GM12878 (cell line): Measurements from ENCODE around the gene LNX2. TPM values are rescaled to one million over a fixed set of nuclear protein-coding genes. Genes with fewer than 3 reads are reported as not detected.

Source experiments
- ATAC-seq: fragments of 200-7000 bp; cut with Tn5 transposase; 3 replicates; pipeline ENCODE4 v1.9.1; 2020; ENCODE audit warnings: mild to moderate bottlenecking, moderate library complexity
- BruUV-seq: library from RNA; stranded (reverse); fragments of 400-500 nt; replicated peaks from 2 replicates; lab custom pipeline; 2021; lab: Mats Ljungman, UMichigan
- CTCF ChIA-PET: fragments of 300-600 bp; sonication (Branson Sonifier 250); formaldehyde crosslinking; extraction: SDS; loops from one replicate; lab custom pipeline; 2021; ENCODE audit warnings: inconsistent platforms; lab: Yijun Ruan, JAX
- POLR2A ChIA-PET: fragments of 350-600 bp; formaldehyde crosslinking; extraction: SDS; loops from one replicate; lab custom pipeline; 2021; ENCODE audit warnings: inconsistent platforms; lab: Charles Lee
- RAD21 ChIA-PET: fragments of 300-600 bp; sonication (Branson Sonifier 250); formaldehyde crosslinking; loops from one replicate; lab custom pipeline; 2023; ENCODE audit warnings: antibody characterized with exemption; ENCODE audit not compliant: unreplicated experiment; lab: Charles Lee
- SMC1A ChIA-PET: fragments of 300-600 bp; sonication (Branson Sonifier 250); formaldehyde crosslinking; loops from one replicate; lab custom pipeline; 2023; ENCODE audit not compliant: unreplicated experiment, uncharacterized antibody; lab: Charles Lee
- DNase-seq: peaks from one replicate; pipeline ENCODE4 v3.0.0-alpha.2; 2011; ENCODE audit warnings: low read depth, low spot score
- FAIRE-seq: peaks from 3 replicates; lab custom pipeline; 2011; peaks lifted over from hg19 to GRCh38; lab: Jason Lieb, UNC
- H2AFZ ChIP-seq: 2 replicates; pipeline ENCODE4 v1.6.0; 2011; ENCODE audit warnings: low read depth, low read length, control low read depth; ENCODE audit not compliant: control insufficient read depth
- H3K27ac ChIP-seq: 2 replicates; pipeline ENCODE4 v1.5.1; 2011; ENCODE audit warnings: control low read depth; ENCODE audit not compliant: control insufficient read depth, insufficient read depth
- H3K27me3 ChIP-seq, 2 experiments: replicated peaks in 1 of 2; 2 replicates each; pipeline versions ENCODE4 v1.6.0 to v1.6.1; 2011; ENCODE audit warnings: low read length in 1 of 2; ENCODE audit not compliant: control insufficient read depth in 2 of 2, insufficient read depth in 2 of 2
- H3K36me3 ChIP-seq, 2 experiments: 2 replicates each; pipeline ENCODE4 v1.5.1; 2011; ENCODE audit warnings: low read length in 1 of 2; ENCODE audit not compliant: control insufficient read depth in 2 of 2, insufficient read depth in 2 of 2
- H3K4me1 ChIP-seq: 2 replicates; pipeline ENCODE4 v1.6.1; 2011; ENCODE audit warnings: mild to moderate bottlenecking, low read length, moderate library complexity, mixed read lengths; ENCODE audit not compliant: control insufficient read depth, insufficient read depth
- H3K4me2 ChIP-seq: 2 replicates; pipeline ENCODE4 v1.6.0; 2011; ENCODE audit warnings: control low read depth; ENCODE audit not compliant: control insufficient read depth, insufficient read depth
- H3K4me3 ChIP-seq: fragments of 200-600 bp; sonication (generic); 2 replicates; pipeline ENCODE4 v1.5.1; 2016
- H3K79me2 ChIP-seq: 2 replicates; pipeline ENCODE4 v1.6.0; 2011; ENCODE audit warnings: low read length; ENCODE audit not compliant: control insufficient read depth, insufficient read depth
- H3K9ac ChIP-seq: 2 replicates; pipeline ENCODE4 v1.8.0; 2011; ENCODE audit warnings: low read length, control low read depth, mixed read lengths; ENCODE audit not compliant: control insufficient read depth, insufficient read depth
- H3K9me3 ChIP-seq: replicated peaks from 3 replicates; pipeline ENCODE4 v1.5.1; 2011; ENCODE audit warnings: mild to moderate bottlenecking, low read length; ENCODE audit not compliant: control insufficient read depth, insufficient read depth
- H4K20me1 ChIP-seq: 2 replicates; pipeline ENCODE4 v1.6.0; 2011; ENCODE audit not compliant: control insufficient read depth, insufficient read depth
- ASH2L ChIP-seq: fragments of 300-600, 200-600 bp; sonication (generic); IDR thresholded peaks from 2 replicates; pipeline ENCODE4 v1.6.1; 2017; ENCODE audit warnings: low read depth, mild to moderate bottlenecking, borderline replicate concordance
- BHLHE40 ChIP-seq, 2 experiments: fragments of 450-650 bp in 1 of 2; IDR thresholded peaks; 2 replicates each; pipeline ENCODE4 v1.6.1; 2011 to 2017; ENCODE audit warnings: low read depth in 2 of 2, borderline replicate concordance in 1 of 2, improper control_type of control experiment in 1 of 2, low read length in 1 of 2, mild to moderate bottlenecking in 1 of 2
- BMI1 ChIP-seq: fragments of 450-650 bp; IDR thresholded peaks from 2 replicates; pipeline ENCODE4 v1.6.1; 2016; ENCODE audit warnings: mild to moderate bottlenecking, moderate library complexity, borderline replicate concordance
- ESRRA ChIP-seq: IDR thresholded peaks from 2 replicates; pipeline ENCODE4 v1.6.1; 2012; ENCODE audit warnings: mild to moderate bottlenecking, low read length, improper control_type of control experiment
- FOXK2 ChIP-seq: fragments of 450-650 bp; IDR thresholded peaks from 2 replicates; pipeline ENCODE4 v1.6.1; 2017; ENCODE audit warnings: mild to moderate bottlenecking, moderate library complexity
- GATAD2B ChIP-seq: fragments of 450-650 bp; conservative IDR thresholded peaks from 2 replicates; pipeline ENCODE4 v1.6.1; 2017; ENCODE audit warnings: low read depth, mild to moderate bottlenecking, moderate library complexity
- HDGF ChIP-seq: fragments of 450-650 bp; IDR thresholded peaks from 2 replicates; pipeline ENCODE4 v1.6.1; 2016; ENCODE audit warnings: antibody characterized with exemption
- KLF5 ChIP-seq: fragments of 450-650 bp; IDR thresholded peaks from 2 replicates; pipeline ENCODE4 v1.6.1; 2014; ENCODE audit warnings: mild to moderate bottlenecking; ENCODE audit not compliant: partially characterized antibody
- NBN ChIP-seq: fragments of 450-650 bp; IDR thresholded peaks from 2 replicates; pipeline ENCODE4 v1.6.1; 2016
- PAX8 ChIP-seq: fragments of 450-650 bp; IDR thresholded peaks from 2 replicates; pipeline ENCODE4 v1.6.1; 2017; ENCODE audit warnings: mild to moderate bottlenecking, moderate library complexity
- SMAD5 ChIP-seq: IDR thresholded peaks from 2 replicates; pipeline ENCODE4 v1.6.1; 2016; ENCODE audit warnings: antibody characterized with exemption, low read depth
- TCF7 ChIP-seq: IDR thresholded peaks from 2 replicates; pipeline ENCODE4 v1.6.1; 2014; ENCODE audit warnings: antibody characterized with exemption, borderline replicate concordance
- WRNIP1 ChIP-seq: IDR thresholded peaks from 2 replicates; pipeline ENCODE4 v1.6.1; 2011; ENCODE audit warnings: low read depth, low read length, improper control_type of control experiment, borderline replicate concordance
- YY1 ChIP-seq: IDR thresholded peaks from 2 replicates; pipeline ENCODE4 v1.6.1; 2011; ENCODE audit warnings: low read depth, mild to moderate bottlenecking, low read length
- ZNF622 ChIP-seq: fragments of 450-650 bp; IDR thresholded peaks from 2 replicates; pipeline ENCODE4 v1.6.1; 2017; ENCODE audit warnings: mild to moderate bottlenecking, inconsistent platforms
- whole genome bisulfite sequencing: methylation state at CpG from one replicate; pipeline ENCODE4 v1.1.6; 2016; ENCODE audit warnings: low lambda C conversion rate; ENCODE audit not compliant: insufficient replicate concordance, insufficient coverage; ENCODE audit errors: missing lambda C conversion rate; 5-methylcytosine and 5-hydroxymethylcytosine counted together
- in situ Hi-C: fragments of 300-500 bp; cut with MboI; formaldehyde crosslinking; loops from 9 replicates; pipeline ENCODE4 v1.14.3; 2018; ENCODE audit warnings: mixed read lengths
- intact Hi-C: fragments of 100-400 bp; cut with micrococcal nuclease; formaldehyde crosslinking; loops from one replicate; pipeline ENCODE4 v1.14.2; 2022; ENCODE audit not compliant: unreplicated experiment
- polyA plus RNA-seq, 11 experiments: library from polyadenylated mRNA; depleted of rRNA in 4 of 11; unstranded in 6 of 11; stranded (reverse) in 5 of 11; fragments of >200 nt; fragmentation: Nextera tagmentation in 4 of 11; fragmentation: Illumina TruSeq in 1 of 11; extraction: Ambion mirVana in 4 of 11; extraction: Trizol in 1 of 11; gene quantifications; 1 replicate in 1 of 11; 2 replicates in 10 of 11; pipeline versions ENCODE4 v1.2.1 to v1.2.3, GENCODE V29; 2011 to 2016; ENCODE audit warnings: inconsistent platforms in 2 of 11, missing spikeins in 2 of 11, low read depth in 1 of 11
- total RNA-seq, 4 experiments: library from RNA; depleted of rRNA in 3 of 4; stranded (reverse); fragments of >200 nt in 3 of 4; fragmentation: Illumina TruSeq in 1 of 4; extraction: Trizol in 1 of 4; gene quantifications; 2 replicates each; pipeline versions ENCODE4 v1.2.1 to v1.2.3, GENCODE V29; 2013 to 2021
- TF ChIP-seq, protein P1 (sequence below): IDR thresholded peaks from 2 replicates; pipeline ENCODE4 v1.6.1; 2011; ENCODE audit warnings: borderline replicate concordance, low read depth, mild to moderate bottlenecking, moderate library complexity, mixed read lengths, low read length; ENCODE audit not compliant: insufficient read depth; ENCODE audit errors: extremely low read length

The LNX2 gene
- total and polyA plus RNA-seq, 10 of the 15 experiments (the other 5 are each of a cell fraction or from before 2014, with no cell fraction given): 1.3 to 7.7 (median 4.4) TPM

GRCh38 chr13:27578121-27579030 is 42.0 kb downstream of the LNX2 start:
- H3K27ac ChIP-seq: no peak overlapping the region
- H3K4me1 ChIP-seq: no peaks in the 10 kb centered on the region
- no peaks in the 10 kb centered on the region for H3K36me3 ChIP-seq
- ChIA-PET CTCF (interaction anchor here (0.7 to 1.2 kb wide), 2 partner anchors 24 to 27 kb away, joined by 3 read pairs; no protein-coding TSS in a partner anchor), RAD21 (no interaction called here), SMC1A (interaction anchor here (1.0 kb wide), 1 partner anchor 41 kb away, joined by 4 read pairs; no protein-coding TSS in a partner anchor)
- no peaks in the 10 kb centered on the region for H3K9me3 ChIP-seq
- intact Hi-C loops: no loop called here
- no TSS peak for BruUV-seq
- no peaks in the 10 kb centered on the region for H4K20me1 ChIP-seq
- in situ Hi-C loops: no loop called here
- WGBS: 97% methylated on average over 6 of the region's 6 CpGs
- FAIRE-seq: no peak
- TF ChIP-seq ZNF622 (no peak), BMI1 (no peak), YY1 (no peak), BHLHE40 (IDR thresholded peaks at IDR 0.05; ENCODE audit: borderline replicate concordance in 1 of 2, low read depth in 2 of 2, low read length in 1 of 2) (no peak), ASH2L (no peak), PAX8 (no peak), GATAD2B (no peak), HDGF (no peak), NBN (no peak), SMAD5 (no peak), TCF7 (no peak), KLF5 (no peak), FOXK2 (no peak), ESRRA (no peak), WRNIP1 (no peak)
- TF ChIP-seq, protein P1, sequence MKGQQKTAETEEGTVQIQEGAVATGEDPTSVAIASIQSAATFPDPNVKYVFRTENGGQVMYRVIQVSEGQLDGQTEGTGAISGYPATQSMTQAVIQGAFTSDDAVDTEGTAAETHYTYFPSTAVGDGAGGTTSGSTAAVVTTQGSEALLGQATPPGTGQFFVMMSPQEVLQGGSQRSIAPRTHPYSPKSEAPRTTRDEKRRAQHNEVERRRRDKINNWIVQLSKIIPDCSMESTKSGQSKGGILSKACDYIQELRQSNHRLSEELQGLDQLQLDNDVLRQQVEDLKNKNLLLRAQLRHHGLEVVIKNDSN: no peak
- TF ChIP-seq, all 136 proteins: peak for 0
- no peak overlapping the region for H3K9ac ChIP-seq
- POLR2A ChIA-PET: no interaction called here
- no peaks in the 10 kb centered on the region for H3K79me2 ChIP-seq
- ATAC-seq (no peak), DNase-seq (no peak)
- H2AFZ ChIP-seq: no peak overlapping the region
- no peaks in the 10 kb centered on the region for H3K27me3 ChIP-seq
- no peak overlapping the region for H3K4me2 ChIP-seq
- H3K4me3 ChIP-seq: no peak overlapping the region
